ENCODE results near the gene CDKN2B. TPM values are rescaled to one million over a fixed set of nuclear protein-coding genes. Genes with fewer than 3 reads are reported as not detected.

Gene CDKN2B
- total RNA-seq, 1 donor from 2014 or later: 252 TPM

- no peaks in the 10 kb centered on the region for H3K9me3 Mint-ChIP-seq (ENCODE audit: low read depth)
- TF ChIP-seq CTCF (IDR thresholded peaks at IDR 0.05): no peak
- H3K4me3 Mint-ChIP-seq (ENCODE audit: unreplicated experiment): no peak overlapping the region
- DNase-seq (ENCODE audit: low spot score): no peak
- H3K27me3 Mint-ChIP-seq (ENCODE audit: low read depth): peaks cover 22% of the 10 kb centered on the region
- H3K27ac Mint-ChIP-seq (ENCODE audit: unreplicated experiment): no peak overlapping the region
- H3K36me3 Mint-ChIP-seq (ENCODE audit: low read depth): peaks cover 12% of the 10 kb centered on the region
- peaks cover 29% of the 10 kb centered on the region for H3K4me1 Mint-ChIP-seq (ENCODE audit: low read depth)
Observed at GRCh38 chr9:21991072-21991959, 17.8 kb downstream of the CDKN2B start.

GRCh38 chr9:21989440-21990189, 19.5 kb downstream of the CDKN2B start:
- H3K4me3 Mint-ChIP-seq (ENCODE audit: unreplicated experiment): no peak overlapping the region
- H3K9me3 Mint-ChIP-seq (ENCODE audit: low read depth): no peaks in the 10 kb centered on the region
- peaks cover 17% of the 10 kb centered on the region for H3K36me3 Mint-ChIP-seq (ENCODE audit: low read depth)
- TF ChIP-seq CTCF (IDR thresholded peaks at IDR 0.05): no peak
- H3K27me3 Mint-ChIP-seq (ENCODE audit: low read depth): peaks cover 29% of the 10 kb centered on the region
- peaks cover 24% of the 10 kb centered on the region for H3K4me1 Mint-ChIP-seq (ENCODE audit: low read depth)
- H3K27ac Mint-ChIP-seq (ENCODE audit: unreplicated experiment): no peak overlapping the region
- no peak for DNase-seq (ENCODE audit: low spot score)

- no peak overlapping the region for H3K27ac Mint-ChIP-seq (ENCODE audit: unreplicated experiment)
- peaks cover 17% of the 10 kb centered on the region for H3K4me1 Mint-ChIP-seq (ENCODE audit: low read depth)
- peaks cover 18% of the 10 kb centered on the region for H3K36me3 Mint-ChIP-seq (ENCODE audit: low read depth)
- no peak for TF ChIP-seq CTCF (IDR thresholded peaks at IDR 0.05)
- H3K4me3 Mint-ChIP-seq (ENCODE audit: unreplicated experiment): no peak overlapping the region
- no peak for DNase-seq (ENCODE audit: low spot score)
- no peaks in the 10 kb centered on the region for H3K9me3 Mint-ChIP-seq (ENCODE audit: low read depth)
- peaks cover 40% of the 10 kb centered on the region for H3K27me3 Mint-ChIP-seq (ENCODE audit: low read depth)
Observed at GRCh38 chr9:21988056-21988990, 20.8 kb downstream of the CDKN2B start.

- Mint-ChIP-seq H3K27me3 (ENCODE audit: low read depth) (peaks cover 58% of the 10 kb centered on the region), H3K4me3 (ENCODE audit: unreplicated experiment) (no peak overlapping the region), H3K27ac (ENCODE audit: unreplicated experiment) (no peak overlapping the region), H3K9me3 (ENCODE audit: low read depth) (no peaks in the 10 kb centered on the region), H3K4me1 (ENCODE audit: low read depth) (peaks cover 16% of the 10 kb centered on the region), H3K36me3 (ENCODE audit: low read depth) (peaks cover 18% of the 10 kb centered on the region)
- TF ChIP-seq CTCF (IDR thresholded peaks at IDR 0.05): no peak
- no peak for DNase-seq (ENCODE audit: low spot score)
Observed at GRCh38 chr9:21985964-21986667, 23.0 kb downstream of the CDKN2B start.
